Ramos (cell line): Measurements from ENCODE around the gene P4HA1.
"Not testable (repeated sequence)": the region's sequence is repeated elsewhere in the genome, so short reads cannot be mapped to it uniquely, and the experiment has no call there.

ENCODE experiments used
- in situ Hi-C: fragments of 300-500 bp; cut with MboI; formaldehyde crosslinking; loops from one replicate; pipeline ENCODE4 v1.14.3; 2022; ENCODE audit warnings: low sequenced_read_pairs; ENCODE audit not compliant: unreplicated experiment

The P4HA1 gene

DNA sequence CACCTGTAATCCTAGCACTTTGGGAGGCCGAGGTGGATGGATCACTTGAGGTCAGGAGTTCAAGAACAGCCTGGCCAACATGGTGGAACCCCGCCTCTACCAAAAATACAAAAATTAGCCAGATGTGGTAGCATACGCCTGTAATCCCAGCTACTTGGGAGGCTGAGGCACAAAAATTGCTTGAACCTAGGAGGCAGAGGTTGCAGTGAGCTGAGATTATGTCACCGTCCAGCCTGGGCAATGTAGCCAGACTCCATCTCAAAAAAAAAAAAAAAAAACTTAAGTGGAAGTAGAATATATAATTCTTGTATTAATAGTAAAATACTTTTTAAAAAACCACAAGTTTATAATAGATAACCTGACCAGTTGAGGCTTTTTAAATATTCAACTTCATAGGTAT lies 112.0 kb downstream of the P4HA1 start:
- in situ Hi-C loops = not testable (repeated sequence)

- in situ Hi-C loops = no loop called here
Measured at GRCh38 chr10:72981882-72982529, 114.7 kb downstream of the P4HA1 start.

DNA sequence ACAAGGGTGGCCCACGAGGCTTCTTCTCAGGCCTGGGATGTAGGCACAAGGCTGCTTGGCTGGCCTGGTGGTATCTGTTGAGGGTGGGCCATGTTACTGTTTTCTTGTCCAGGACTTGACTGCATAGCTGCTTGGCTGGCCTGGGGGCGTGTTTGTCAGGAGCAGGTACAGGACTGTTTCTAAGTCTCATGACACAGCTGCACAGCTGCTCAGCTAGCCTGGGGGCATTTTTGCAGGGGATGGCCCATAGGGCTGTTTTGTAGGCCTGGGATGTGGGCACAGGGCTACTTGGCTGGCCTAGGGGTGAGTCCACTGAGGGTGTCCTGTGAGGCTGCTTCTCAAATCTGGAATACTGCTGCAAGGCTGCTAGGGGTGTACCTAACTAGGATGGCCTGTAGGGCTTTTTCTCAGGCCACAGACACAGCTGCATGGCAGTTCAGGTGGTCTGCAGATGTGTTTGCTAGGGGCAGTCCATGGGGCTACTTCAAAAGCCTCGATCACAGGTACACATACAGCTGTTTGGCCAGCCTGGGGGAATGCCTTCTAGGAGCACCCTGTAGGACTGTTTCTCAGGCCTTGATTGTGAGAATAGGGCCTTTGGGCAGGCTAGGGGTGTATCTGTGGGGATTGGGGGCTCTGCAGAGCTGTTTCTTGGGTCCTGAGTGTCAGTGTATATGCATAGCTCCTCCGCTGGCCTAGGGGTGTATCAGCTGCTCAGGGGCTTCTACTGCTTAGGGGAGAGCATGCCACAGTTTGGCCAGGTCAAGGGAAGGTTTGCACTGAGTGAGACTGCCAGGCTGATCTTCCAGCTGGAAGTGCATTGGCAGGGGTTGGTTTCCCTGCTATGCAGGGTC lies 115.4 kb downstream of the P4HA1 start:
- in situ Hi-C loops = no loop called here

GRCh38 chr10:72980348-72980747 lies 116.3 kb downstream of the P4HA1 start:
- in situ Hi-C loops = no loop called here

- in situ Hi-C loops = no loop called here
Measured at GRCh38 chr10:72979709-72980108, 117.0 kb downstream of the P4HA1 start.

- in situ Hi-C loops = no loop called here
Measured at GRCh38 chr10:72976886-72977285, 119.8 kb downstream of the P4HA1 start.
